Memory B cell (primary cell): ENCODE measurements around the gene HIVEP2.

Experiments used
- ATAC-seq: fragments of 150-1000 bp; cut with Tn5 transposase; 2 replicates; pipeline ENCODE4 v1.10.0; 2021; ENCODE audit warnings: low read depth, mild to moderate bottlenecking, moderate library complexity
- DNase-seq, 2 donors: peaks; one replicate each; pipeline ENCODE4 v3.0.0; 2022; ENCODE audit warnings: low spot score in 2 of 2
- H3K27ac Mint-ChIP-seq: one replicate; pipeline ENCODE4 v1.8.0; 2022; ENCODE audit warnings: mild to moderate bottlenecking, moderate library complexity, mixed read lengths
- H3K27me3 Mint-ChIP-seq: one replicate; pipeline ENCODE4 v1.8.0; 2022; ENCODE audit warnings: mixed read lengths
- H3K36me3 Mint-ChIP-seq: one replicate; pipeline ENCODE4 v1.8.0; 2022; ENCODE audit warnings: mild to moderate bottlenecking, mixed read lengths
- H3K4me1 Mint-ChIP-seq: one replicate; pipeline ENCODE4 v1.8.0; 2022; ENCODE audit warnings: mixed read lengths
- H3K4me3 Mint-ChIP-seq: one replicate; pipeline ENCODE4 v1.8.0; 2022; ENCODE audit warnings: mild to moderate bottlenecking, moderate library complexity, mixed read lengths
- H3K9me3 Mint-ChIP-seq: one replicate; pipeline ENCODE4 v1.8.0; 2022; ENCODE audit warnings: mixed read lengths

The HIVEP2 gene

DNA sequence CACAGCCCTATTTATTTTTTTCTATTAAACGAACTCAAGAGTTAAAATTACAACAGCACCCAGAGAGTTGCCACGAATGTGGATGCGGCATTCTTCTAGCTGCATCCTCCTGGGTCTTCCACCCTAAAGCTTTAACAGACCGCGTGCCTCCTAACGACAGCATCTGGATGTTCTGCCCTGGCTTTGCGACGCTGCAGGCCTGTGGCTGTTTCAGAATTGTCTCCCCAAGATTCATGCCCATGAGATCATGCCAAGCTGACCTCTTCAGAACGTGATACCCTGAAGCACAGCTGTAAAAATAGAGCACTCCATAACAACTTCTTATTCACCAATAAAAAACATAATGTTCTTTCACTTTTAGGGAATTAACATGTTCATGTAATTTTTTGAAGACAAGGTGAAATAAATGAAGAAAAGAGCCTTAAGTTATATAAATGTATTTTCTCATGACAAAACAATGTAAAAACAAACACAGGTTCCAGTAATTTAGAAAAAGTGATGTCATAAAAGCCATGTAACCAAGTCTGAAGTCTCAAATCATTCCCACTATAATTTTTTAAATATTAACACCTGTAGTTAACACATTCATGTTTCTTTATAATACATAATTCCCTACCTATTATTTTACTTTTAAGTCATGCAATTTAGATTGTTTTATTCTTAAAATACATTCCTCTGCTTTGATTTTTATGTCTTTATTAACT is 26.5 kb downstream of the HIVEP2 start:
- peaks cover 28% of the 10 kb centered on the region for H3K4me1 Mint-ChIP-seq
- no peak overlapping the region for H3K4me3 Mint-ChIP-seq
- peak overlapping the region; percentile 17 for H3K27ac Mint-ChIP-seq
- ATAC-seq (no peak), DNase-seq (no peak)
- no peaks in the 10 kb centered on the region for H3K9me3 Mint-ChIP-seq
- H3K27me3 Mint-ChIP-seq, result no peaks in the 10 kb centered on the region
- H3K36me3 Mint-ChIP-seq, result peaks cover 13% of the 10 kb centered on the region

DNA sequence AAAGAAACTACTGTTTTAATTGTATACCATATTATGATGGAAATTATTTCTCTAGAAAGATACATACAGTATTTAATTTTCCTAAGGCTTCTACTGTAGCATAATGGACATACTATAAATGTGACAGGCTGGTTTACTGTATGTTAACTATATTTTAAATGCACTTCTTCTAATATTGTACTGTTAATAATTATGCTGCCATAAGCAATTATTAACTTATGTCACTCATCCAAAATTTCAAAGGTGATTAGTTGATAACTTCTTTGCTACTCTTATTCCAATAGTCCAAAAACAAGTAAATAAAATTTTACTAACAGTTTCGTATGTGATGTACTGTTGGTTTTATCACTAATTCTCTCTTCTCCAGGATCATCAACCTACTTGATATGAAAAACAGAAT is 28.1 kb downstream of the HIVEP2 start:
- Mint-ChIP-seq H3K27me3 (no peaks in the 10 kb centered on the region), H3K9me3 (no peaks in the 10 kb centered on the region), H3K36me3 (peaks cover 14% of the 10 kb centered on the region), H3K4me1 (peaks cover 39% of the 10 kb centered on the region), H3K27ac (no peak overlapping the region), H3K4me3 (no peak overlapping the region)
- no peak for ATAC-seq
- DNase-seq, result no peak

DNA sequence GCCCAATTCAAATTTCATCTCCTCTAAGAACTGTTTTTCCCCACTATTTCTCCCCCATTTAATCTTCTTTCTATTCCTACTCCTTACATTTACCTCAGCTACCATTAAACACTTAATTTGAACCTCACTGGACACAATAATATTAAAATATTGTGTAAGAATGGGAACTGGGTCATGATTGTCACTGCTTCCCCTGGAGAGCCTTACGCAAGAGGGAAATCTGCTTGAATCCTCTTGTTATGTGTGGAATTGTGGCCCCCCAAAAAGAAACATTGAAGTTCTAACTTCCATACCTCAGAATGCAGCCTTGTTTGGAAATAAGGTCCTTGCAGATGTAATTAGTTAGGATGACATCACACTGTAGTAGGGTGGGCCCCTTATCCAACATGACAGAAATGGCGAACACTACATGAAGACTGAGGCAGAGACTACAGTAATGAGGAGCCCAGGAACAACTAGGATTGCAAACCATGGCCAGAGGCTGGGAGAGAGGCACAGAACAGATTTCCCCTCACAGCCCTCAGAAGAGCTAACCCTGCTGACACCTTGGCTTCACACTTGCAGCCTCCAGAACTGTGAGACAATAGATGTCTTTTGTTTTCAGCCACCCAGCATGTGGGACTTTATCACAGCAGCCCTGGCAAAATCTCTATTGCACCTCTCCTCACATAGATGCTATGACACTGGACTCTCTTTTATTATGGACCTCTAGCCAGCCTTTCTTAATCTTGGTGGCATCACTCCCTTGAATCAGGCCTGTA is 29.9 kb downstream of the HIVEP2 start:
- Mint-ChIP-seq H3K27me3 (no peaks in the 10 kb centered on the region), H3K4me3 (no peak overlapping the region), H3K4me1 (peaks cover 35% of the 10 kb centered on the region), H3K27ac (peak overlapping the region; percentile 87), H3K36me3 (peaks cover 12% of the 10 kb centered on the region), H3K9me3 (no peaks in the 10 kb centered on the region)
- no peak for ATAC-seq
- DNase-seq, result no peak

DNA sequence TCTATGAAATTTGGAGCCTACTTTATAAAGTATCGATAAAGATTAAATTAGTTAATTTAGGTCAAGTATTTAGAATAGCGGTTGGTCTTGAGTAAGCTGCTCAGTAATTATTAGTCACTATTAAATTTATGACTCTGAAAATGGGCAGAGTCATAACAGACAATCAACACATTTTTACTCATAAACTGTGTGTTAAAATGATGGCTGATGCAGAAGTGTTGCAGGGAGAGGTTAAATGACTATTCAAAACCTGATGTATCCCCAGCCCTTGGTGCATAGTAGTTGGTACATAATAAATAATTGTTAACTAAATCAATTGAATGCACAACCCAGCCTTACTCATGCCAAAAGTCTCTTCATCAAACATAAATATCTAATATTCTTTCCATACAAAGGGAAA is 30.6 kb downstream of the HIVEP2 start:
- H3K4me3 Mint-ChIP-seq, result no peak overlapping the region
- peaks cover 12% of the 10 kb centered on the region for H3K36me3 Mint-ChIP-seq
- H3K4me1 Mint-ChIP-seq, result peaks cover 36% of the 10 kb centered on the region
- H3K27ac Mint-ChIP-seq, result peak overlapping the region; percentile 99
- H3K27me3 Mint-ChIP-seq, result no peaks in the 10 kb centered on the region
- no peaks in the 10 kb centered on the region for H3K9me3 Mint-ChIP-seq
- no peak for ATAC-seq
- no peak for DNase-seq

DNA sequence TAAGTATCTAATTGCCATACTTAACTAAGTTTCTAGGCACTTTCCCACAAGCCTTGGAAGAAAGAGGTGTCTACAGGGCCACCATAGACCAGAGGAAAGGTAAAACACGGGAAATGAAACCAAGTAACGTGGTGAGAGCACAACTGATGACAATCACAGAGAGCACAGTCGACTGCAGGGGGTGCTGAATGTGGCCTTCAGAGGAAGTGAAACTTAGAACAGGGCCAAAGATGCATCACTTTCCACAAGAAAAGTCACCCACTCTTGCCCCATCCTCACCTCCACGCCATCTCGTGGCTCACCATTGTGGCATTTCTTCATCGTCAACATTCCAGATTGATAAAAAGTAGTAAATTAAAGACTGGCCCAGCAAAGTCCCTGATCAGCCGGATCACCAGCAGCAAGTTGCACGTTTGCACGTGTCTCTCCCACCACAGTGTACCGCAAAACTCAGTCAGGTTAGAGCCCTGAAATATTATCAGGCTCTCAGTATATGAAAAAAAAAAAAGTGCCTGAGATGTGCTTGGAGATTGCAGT is 31.4 kb downstream of the HIVEP2 start:
- DNase-seq (peak; percentile 60 to 80), ATAC-seq (peak; percentile 95)
- H3K4me3 Mint-ChIP-seq, result peak overlapping the region; percentile 52
- H3K36me3 Mint-ChIP-seq, result peaks cover 12% of the 10 kb centered on the region
- peaks cover 34% of the 10 kb centered on the region for H3K4me1 Mint-ChIP-seq
- H3K27me3 Mint-ChIP-seq, result no peaks in the 10 kb centered on the region
- no peaks in the 10 kb centered on the region for H3K9me3 Mint-ChIP-seq
- H3K27ac Mint-ChIP-seq, result peak overlapping the region; percentile 99

DNA sequence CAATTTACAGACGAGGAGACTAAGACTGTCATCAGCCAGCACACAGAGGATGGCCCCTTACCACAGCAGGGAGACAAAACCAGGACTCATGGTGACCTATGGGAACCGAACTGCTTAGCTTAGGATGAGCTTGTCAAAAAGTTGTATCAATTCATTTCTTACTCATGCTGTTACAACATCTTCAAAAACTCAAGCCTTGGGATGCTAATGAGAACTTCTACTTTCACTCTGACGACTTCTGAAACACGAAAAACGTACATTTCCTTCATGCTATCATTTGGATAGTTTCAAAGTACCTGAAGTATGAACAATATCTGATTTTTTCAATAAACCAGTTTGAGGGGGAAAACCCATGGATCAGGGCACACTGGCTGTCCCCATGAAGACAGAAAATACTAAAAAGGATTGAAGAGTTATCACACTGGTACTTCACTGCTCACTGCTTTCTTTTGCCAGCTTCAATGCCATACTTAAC is 31.9 kb downstream of the HIVEP2 start:
- ATAC-seq (peak; percentile 40), DNase-seq (no peak)
- Mint-ChIP-seq H3K27ac (peak overlapping the region; percentile 99), H3K4me1 (peaks cover 36% of the 10 kb centered on the region), H3K4me3 (peak overlapping the region; percentile 52), H3K27me3 (no peaks in the 10 kb centered on the region), H3K36me3 (peaks cover 10% of the 10 kb centered on the region), H3K9me3 (no peaks in the 10 kb centered on the region)

DNA sequence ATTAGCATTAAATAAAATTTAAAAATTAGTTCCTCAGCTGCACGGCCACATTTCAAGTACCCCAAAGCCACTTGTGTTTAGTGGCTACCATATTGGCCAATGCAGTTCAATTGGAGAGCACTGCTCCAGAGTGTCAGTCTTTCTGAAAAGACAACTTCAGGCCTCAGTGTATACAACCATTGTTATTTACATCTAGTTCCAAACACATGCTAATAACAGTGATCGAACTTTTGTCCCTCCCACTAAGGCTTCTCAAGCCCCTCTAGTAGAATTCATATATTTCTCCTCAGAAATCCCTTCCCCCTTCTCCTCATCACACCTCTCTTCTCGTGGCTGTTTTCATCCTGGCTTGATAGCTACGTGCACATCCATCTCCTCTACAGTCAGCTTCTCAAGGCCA is 32.9 kb downstream of the HIVEP2 start:
- peak overlapping the region; percentile 99 for H3K27ac Mint-ChIP-seq
- H3K4me1 Mint-ChIP-seq, result peaks cover 44% of the 10 kb centered on the region
- no peaks in the 10 kb centered on the region for H3K9me3 Mint-ChIP-seq
- H3K4me3 Mint-ChIP-seq, result no peak overlapping the region
- peaks cover 9% of the 10 kb centered on the region for H3K36me3 Mint-ChIP-seq
- DNase-seq, result no peak
- no peak for ATAC-seq
- no peaks in the 10 kb centered on the region for H3K27me3 Mint-ChIP-seq

DNA sequence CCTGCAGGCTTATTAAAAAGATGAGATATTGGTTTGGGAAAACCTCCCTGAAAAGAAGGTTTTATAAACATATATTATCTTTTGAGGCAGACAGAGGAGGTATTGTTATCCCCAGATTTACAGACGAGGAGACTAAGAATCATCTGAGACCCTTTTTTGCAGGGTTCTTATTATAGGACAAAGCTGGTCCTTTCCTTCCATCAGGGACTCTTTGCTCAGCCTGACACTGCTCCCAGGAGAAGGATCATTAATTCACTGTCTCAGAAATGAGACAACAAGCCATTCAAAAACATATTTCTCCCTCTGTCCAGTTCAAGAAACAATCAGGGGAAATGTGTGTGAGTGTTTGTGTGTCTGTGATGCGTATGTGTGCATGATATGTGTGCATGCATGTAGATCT is 33.5 kb downstream of the HIVEP2 start:
- Mint-ChIP-seq H3K4me1 (peaks cover 48% of the 10 kb centered on the region), H3K36me3 (peaks cover 9% of the 10 kb centered on the region), H3K4me3 (no peak overlapping the region), H3K9me3 (no peaks in the 10 kb centered on the region), H3K27ac (peak overlapping the region; percentile 18), H3K27me3 (no peaks in the 10 kb centered on the region)
- ATAC-seq (no peak), DNase-seq (no peak)

DNA sequence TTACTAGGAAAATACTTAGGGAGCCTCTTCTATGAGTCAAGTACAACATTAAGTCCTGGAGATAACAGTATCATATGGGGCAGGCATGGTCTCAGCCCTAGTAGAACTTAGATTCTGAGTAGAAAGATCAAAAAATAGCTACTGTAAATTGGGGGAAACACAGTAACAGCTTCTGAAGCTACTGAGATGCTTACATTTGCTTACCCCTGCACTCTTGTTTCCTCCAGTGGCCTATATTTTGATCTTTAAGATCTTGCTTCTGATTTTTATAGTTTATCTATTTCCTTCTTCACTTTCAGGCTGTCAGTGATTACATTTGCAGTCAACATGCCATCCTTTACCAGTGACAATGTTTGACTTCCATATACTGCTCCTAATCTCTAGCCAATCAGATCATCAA is 35.3 kb downstream of the HIVEP2 start:
- Mint-ChIP-seq H3K4me1 (peaks cover 36% of the 10 kb centered on the region), H3K27me3 (no peaks in the 10 kb centered on the region)

DNA sequence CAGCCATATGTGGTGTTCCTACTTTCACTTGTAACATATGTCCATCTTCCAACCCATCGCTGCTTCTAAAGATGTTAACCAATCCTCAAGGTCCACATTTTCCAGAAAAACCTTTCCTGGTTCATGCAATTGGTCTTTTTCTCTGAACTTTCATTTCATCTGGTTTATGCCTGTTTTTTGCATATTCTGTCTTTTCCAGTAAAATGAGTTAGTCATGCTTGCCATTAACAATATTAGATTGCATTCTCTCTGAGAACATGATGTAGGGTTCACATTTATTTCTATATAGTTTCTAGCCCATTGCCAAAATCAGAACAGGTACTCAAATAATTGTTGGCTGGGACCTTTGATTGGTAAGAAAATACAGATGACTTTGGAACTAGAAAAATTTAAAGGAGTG is 36.7 kb downstream of the HIVEP2 start:
- Mint-ChIP-seq H3K4me1 (peaks cover 32% of the 10 kb centered on the region), H3K9me3 (no peaks in the 10 kb centered on the region), H3K4me3 (peak overlapping the region; percentile 39), H3K36me3 (peaks cover 2% of the 10 kb centered on the region), H3K27me3 (no peaks in the 10 kb centered on the region), H3K27ac (peak overlapping the region; percentile 94)
- DNase-seq (no peak), ATAC-seq (no peak)

More for the DNA sequence above, 35.3 kb downstream of the HIVEP2 start:
- Mint-ChIP-seq H3K4me3 (no peak overlapping the region), H3K9me3 (no peaks in the 10 kb centered on the region), H3K27ac (peak overlapping the region; percentile 58), H3K36me3 (peaks cover 2% of the 10 kb centered on the region)
- DNase-seq (no peak), ATAC-seq (no peak)

DNA sequence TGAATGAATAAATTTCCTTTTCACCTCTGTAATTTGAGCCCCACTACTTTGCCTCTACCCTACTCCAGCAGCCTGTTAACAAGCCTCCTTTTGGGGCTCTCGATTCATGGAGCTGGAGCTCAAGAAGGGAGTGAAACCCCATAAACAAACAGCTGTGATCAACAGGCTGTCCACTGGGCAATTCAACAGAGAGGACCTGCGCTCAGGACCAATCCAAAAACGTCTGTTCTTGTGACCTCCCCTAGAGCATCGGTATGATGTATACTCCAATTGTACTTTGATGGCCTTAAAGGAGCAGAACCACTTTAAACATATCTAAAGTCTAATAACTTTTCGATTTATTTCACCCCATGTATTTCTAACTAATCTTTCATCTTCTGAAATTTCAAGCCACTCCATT is 37.4 kb downstream of the HIVEP2 start:
- peaks cover 2% of the 10 kb centered on the region for H3K36me3 Mint-ChIP-seq
- peaks cover 28% of the 10 kb centered on the region for H3K4me1 Mint-ChIP-seq
- peak; percentile 19 for ATAC-seq
- H3K27me3 Mint-ChIP-seq, result no peaks in the 10 kb centered on the region
- no peaks in the 10 kb centered on the region for H3K9me3 Mint-ChIP-seq
- H3K27ac Mint-ChIP-seq, result peak overlapping the region; percentile 94
- no peak for DNase-seq
- H3K4me3 Mint-ChIP-seq, result peak overlapping the region; percentile 89

DNA sequence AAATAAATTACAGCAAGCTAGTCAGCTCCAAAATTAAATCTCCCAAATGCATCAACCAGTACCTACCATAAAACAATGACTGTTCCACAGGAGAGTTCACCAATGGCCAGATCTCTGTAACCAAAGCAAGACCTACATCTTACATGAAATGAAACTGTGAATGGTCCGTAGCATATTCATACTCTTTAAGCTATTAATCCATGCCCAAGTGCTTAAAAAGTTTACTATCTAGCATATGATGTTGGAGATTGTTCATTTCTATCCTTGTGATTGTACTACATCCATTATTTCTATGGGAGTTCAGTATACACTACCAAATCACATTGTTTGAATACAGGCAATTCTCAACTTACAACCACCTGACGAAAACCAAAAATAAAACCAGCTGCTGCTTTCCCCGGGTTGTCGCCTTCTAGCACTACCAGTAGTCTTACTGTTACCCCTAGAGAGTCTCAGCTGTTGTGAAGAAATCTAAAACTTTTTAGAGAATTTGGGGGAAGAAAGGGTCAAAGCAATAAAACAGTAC is 38.0 kb downstream of the HIVEP2 start:
- DNase-seq (no peak), ATAC-seq (peak; percentile 59)
- H3K27me3 Mint-ChIP-seq, result no peaks in the 10 kb centered on the region
- no peaks in the 10 kb centered on the region for H3K36me3 Mint-ChIP-seq
- H3K27ac Mint-ChIP-seq, result peak overlapping the region; percentile 94
- peak overlapping the region; percentile 89 for H3K4me3 Mint-ChIP-seq
- H3K4me1 Mint-ChIP-seq, result peaks cover 26% of the 10 kb centered on the region
- H3K9me3 Mint-ChIP-seq, result no peaks in the 10 kb centered on the region

DNA sequence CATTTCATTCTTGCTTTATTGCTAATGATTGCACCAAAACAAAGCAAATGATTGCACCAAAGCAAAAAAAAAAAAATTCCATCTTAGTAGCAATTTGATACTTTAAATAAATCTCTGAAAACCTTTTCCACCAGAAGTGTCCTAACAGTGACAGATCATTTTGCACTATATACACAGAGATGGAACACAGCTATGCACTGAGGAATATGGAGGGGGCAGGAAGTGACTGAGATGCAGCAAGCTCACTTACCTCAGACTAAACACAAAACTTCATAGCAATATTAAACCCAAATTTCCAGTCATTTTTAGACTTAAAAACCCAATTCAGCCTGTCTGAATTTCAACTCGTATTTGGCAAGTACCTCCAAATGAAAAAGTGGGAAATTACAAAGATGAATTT is 41.2 kb downstream of the HIVEP2 start:
- H3K9me3 Mint-ChIP-seq, result no peaks in the 10 kb centered on the region
- H3K27me3 Mint-ChIP-seq, result no peaks in the 10 kb centered on the region
- H3K36me3 Mint-ChIP-seq, result peaks cover 5% of the 10 kb centered on the region
- H3K4me1 Mint-ChIP-seq, result peaks cover 28% of the 10 kb centered on the region
- ATAC-seq (no peak), DNase-seq (no peak)
- peak overlapping the region; percentile 35 for H3K27ac Mint-ChIP-seq
- no peak overlapping the region for H3K4me3 Mint-ChIP-seq

DNA sequence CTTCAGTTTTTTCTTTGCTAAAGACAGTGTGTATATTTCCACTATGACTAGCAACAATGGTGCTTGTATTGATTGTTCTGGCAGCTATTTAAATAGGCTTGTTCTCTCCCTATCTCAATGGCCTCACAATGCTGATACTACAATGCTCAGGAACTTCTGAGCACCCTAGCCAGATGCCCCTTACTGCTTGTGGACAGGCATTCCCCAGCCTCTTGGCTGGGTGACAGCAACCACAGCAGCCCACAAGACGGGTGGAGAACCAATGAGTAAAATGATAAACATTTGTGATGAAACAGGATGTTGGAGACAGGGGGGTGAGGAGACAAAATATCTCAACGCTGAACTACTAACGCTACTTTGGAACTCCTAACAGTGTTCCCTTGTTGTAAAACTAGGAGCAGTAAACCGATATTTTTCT is 42.3 kb downstream of the HIVEP2 start:
- peaks cover 5% of the 10 kb centered on the region for H3K36me3 Mint-ChIP-seq
- ATAC-seq (peak; percentile 89), DNase-seq (peak; percentile 12 to 39)
- peak overlapping the region; percentile 93 for H3K27ac Mint-ChIP-seq
- H3K4me3 Mint-ChIP-seq, result peak overlapping the region; percentile 64
- H3K4me1 Mint-ChIP-seq, result peaks cover 22% of the 10 kb centered on the region
- H3K27me3 Mint-ChIP-seq, result no peaks in the 10 kb centered on the region
- no peaks in the 10 kb centered on the region for H3K9me3 Mint-ChIP-seq
